Measurements from ENCODE around the gene ITGA8.

The ITGA8 gene

GRCh38 chr10:15516256-15517085, 203.3 kb downstream of the ITGA8 start:
- no peak for DNase-seq (ENCODE audit: low read depth)
- no peak for TF ChIP-seq CTCF (conservative IDR thresholded peaks at IDR 0.05; ENCODE audit: low read length)
- no peak overlapping the region for H3K4me3 ChIP-seq (ENCODE audit: low read length)

GRCh38 chr10:15515202-15515601, 204.5 kb downstream of the ITGA8 start:
- TF ChIP-seq CTCF (conservative IDR thresholded peaks at IDR 0.05; ENCODE audit: low read length) = no peak

GRCh38 chr10:15510963-15511362, 208.8 kb downstream of the ITGA8 start:
- no peak for DNase-seq (ENCODE audit: low read depth)
- TF ChIP-seq CTCF (conservative IDR thresholded peaks at IDR 0.05; ENCODE audit: low read length) = no peak
- H3K4me3 ChIP-seq (ENCODE audit: low read length) = no peak overlapping the region

More at GRCh38 chr10:15515202-15515601, 204.5 kb downstream of the ITGA8 start:
- no peak overlapping the region for H3K4me3 ChIP-seq (ENCODE audit: low read length)
- DNase-seq (ENCODE audit: low read depth) = peak; percentile 82

GRCh38 chr10:15505329-15505728, 214.4 kb downstream of the ITGA8 start:
- no peak overlapping the region for H3K4me3 ChIP-seq (ENCODE audit: low read length)
- no peak for DNase-seq (ENCODE audit: low read depth)

GRCh38 chr10:15504101-15504840, 215.5 kb downstream of the ITGA8 start:
- TF ChIP-seq CTCF (conservative IDR thresholded peaks at IDR 0.05; ENCODE audit: low read length) = no peak
- peak overlapping the region; percentile 48 for H3K4me3 ChIP-seq (ENCODE audit: low read length)
- DNase-seq (ENCODE audit: low read depth) = peak; percentile 82

More at GRCh38 chr10:15505329-15505728, 214.4 kb downstream of the ITGA8 start:
- TF ChIP-seq CTCF (conservative IDR thresholded peaks at IDR 0.05; ENCODE audit: low read length) = no peak

- no peak for DNase-seq (ENCODE audit: low read depth)
- TF ChIP-seq CTCF (conservative IDR thresholded peaks at IDR 0.05; ENCODE audit: low read length) = no peak
- no peak overlapping the region for H3K4me3 ChIP-seq (ENCODE audit: low read length)
Measured at GRCh38 chr10:15494850-15495506, 224.7 kb downstream of the ITGA8 start.
